HepG2 (cell line): ENCODE results near the gene ANKRD55. TPM values are rescaled to one million over a fixed set of nuclear protein-coding genes. Genes with fewer than 3 reads are reported as not detected.

Experiments
- ATAC-seq: fragments of 200-7000 bp; cut with Tn5 transposase; 3 replicates; pipeline ENCODE4 v1.9.1; 2020; ENCODE audit warnings: mild to moderate bottlenecking, moderate library complexity
- BruUV-seq: library from RNA; stranded (reverse); fragments of 400-500 nt; replicated peaks from 2 replicates; lab custom pipeline; 2021; lab: Mats Ljungman, UMichigan
- CTCF ChIA-PET: fragments of 300-600 bp; formaldehyde crosslinking; extraction: SDS; loops from one replicate; lab custom pipeline; 2021; ENCODE audit warnings: low total read pairs, inconsistent platforms, low intra/inter-chr PET ratio; lab: Yijun Ruan, JAX
- POLR2A ChIA-PET: fragments of 350-600 bp; sonication (Branson Sonifier 250); formaldehyde crosslinking; loops from one replicate; lab custom pipeline; 2020; ENCODE audit warnings: antibody characterized with exemption, inconsistent platforms; lab: Yijun Ruan, JAX
- DNase-seq: peaks from one replicate; pipeline ENCODE4 v3.0.0-alpha.2; 2015; ENCODE audit warnings: low spot score
- FAIRE-seq: peaks from 3 replicates; lab custom pipeline; 2011; peaks lifted over from hg19 to GRCh38; lab: Jason Lieb, UNC
- H2AFZ ChIP-seq: one replicate; pipeline ENCODE4 v1.6.1; 2011; ENCODE audit warnings: low read length, inconsistent platforms
- H3K27ac ChIP-seq: fragments of 300-600 bp; 3 replicates; pipeline ENCODE4 v1.8.0; 2011; ENCODE audit warnings: mixed run types, mild to moderate bottlenecking, mixed read lengths, low read length, inconsistent platforms; ENCODE audit not compliant: insufficient read depth; ENCODE audit errors: extremely low read length
- H3K27me3 ChIP-seq, 2 experiments: fragments of 200-600 bp in 1 of 2; 2 replicates in 1 of 2; 3 replicates in 1 of 2; pipeline versions ENCODE4 v1.6.0 to v1.8.0; 2011; ENCODE audit warnings: low read length in 2 of 2, mild to moderate bottlenecking in 2 of 2, moderate library complexity in 2 of 2, inconsistent platforms in 1 of 2; ENCODE audit not compliant: insufficient read depth in 2 of 2, control insufficient read depth in 1 of 2
- H3K36me3 ChIP-seq, 2 experiments: fragments of 200-600 bp in 1 of 2; replicated peaks in 1 of 2; 2 replicates in 1 of 2; 3 replicates in 1 of 2; pipeline versions ENCODE4 v1.5.1 to v1.8.0; 2011; ENCODE audit warnings: low read length in 2 of 2, inconsistent platforms in 1 of 2; ENCODE audit not compliant: insufficient read depth in 2 of 2, control insufficient read depth in 1 of 2
- H3K4me1 ChIP-seq: 2 replicates; pipeline ENCODE4 v1.5.1; 2012; ENCODE audit warnings: low read length, inconsistent platforms; ENCODE audit not compliant: insufficient read depth
- H3K4me2 ChIP-seq: 2 replicates; pipeline ENCODE4 v1.6.0; 2011; ENCODE audit warnings: low read depth, low read length, inconsistent platforms
- H3K4me3 ChIP-seq, 3 experiments: fragments of 200-600 bp in 1 of 3; sonication (generic), shearing (Covaris generic) in 1 of 3; replicated peaks in 1 of 3; 2 replicates each; pipeline ENCODE4 v1.5.1; 2011 to 2016; ENCODE audit warnings: low read length in 3 of 3, inconsistent platforms in 2 of 3, low read depth in 2 of 3, mild to moderate bottlenecking in 2 of 3, control low read depth in 1 of 3, mixed read lengths in 1 of 3; ENCODE audit not compliant: insufficient read depth in 1 of 3
- H3K79me2 ChIP-seq: one replicate; pipeline ENCODE4 v1.6.1; 2011; ENCODE audit warnings: low read length, inconsistent platforms; ENCODE audit not compliant: insufficient read depth
- H3K9ac ChIP-seq: 2 replicates; pipeline ENCODE4 v1.6.0; 2011; ENCODE audit warnings: mild to moderate bottlenecking, low read depth, low read length, inconsistent platforms; ENCODE audit not compliant: insufficient read depth
- H3K9me3 ChIP-seq: 2 replicates; pipeline ENCODE4 v1.5.1; 2012; ENCODE audit warnings: mild to moderate bottlenecking, low read length
- H4K20me1 ChIP-seq: 2 replicates; pipeline ENCODE4 v1.6.0; 2011; ENCODE audit warnings: inconsistent platforms, mild to moderate bottlenecking, low read length, moderate library complexity; ENCODE audit not compliant: insufficient read depth
- ADNP ChIP-seq: sonication (generic); formaldehyde crosslinking; IDR thresholded peaks from 2 replicates; pipeline ENCODE4 v1.4.0; 2020; ENCODE audit warnings: missing genetic modification reagents
- MAF1 ChIP-seq: sonication (generic); formaldehyde crosslinking; IDR thresholded peaks from 2 replicates; pipeline ENCODE4 v1.5.0; 2020; ENCODE audit warnings: missing genetic modification reagents, borderline replicate concordance
- RBM39 ChIP-seq: fragments of 200-400 bp; formaldehyde crosslinking; IDR thresholded peaks from one replicate; pipeline ENCODE4 v1.6.1; 2018; ENCODE audit warnings: antibody characterized with exemption, mild to moderate bottlenecking, low read depth, low read length; ENCODE audit not compliant: poor library complexity, severe bottlenecking
- SNRNP70 ChIP-seq: fragments of 200-400 bp; formaldehyde crosslinking; IDR thresholded peaks from 2 replicates; pipeline ENCODE4 v1.6.1; 2017; ENCODE audit warnings: mild to moderate bottlenecking, low read depth, low read length, moderate library complexity
- ZNF143 ChIP-seq: sonication (generic); formaldehyde crosslinking; IDR thresholded peaks from 2 replicates; pipeline ENCODE4 v1.4.0; 2020; ENCODE audit warnings: missing genetic modification reagents
- ZNF335 ChIP-seq: sonication (generic); formaldehyde crosslinking; IDR thresholded peaks from 2 replicates; pipeline ENCODE4 v1.4.0; 2020; ENCODE audit warnings: missing genetic modification reagents
- ZNF33B ChIP-seq: sonication (generic); formaldehyde crosslinking; IDR thresholded peaks from 2 replicates; pipeline ENCODE4 v1.5.1; 2020; ENCODE audit warnings: mild to moderate bottlenecking, missing genetic modification reagents
- ZNF543 ChIP-seq: sonication (generic); formaldehyde crosslinking; IDR thresholded peaks from 2 replicates; pipeline ENCODE4 v1.4.0; 2020; ENCODE audit warnings: mild to moderate bottlenecking, missing genetic modification reagents
- ZSCAN5A ChIP-seq: sonication (generic); formaldehyde crosslinking; IDR thresholded peaks from 2 replicates; pipeline ENCODE4 v1.8.0; 2022; ENCODE audit warnings: mild to moderate bottlenecking, missing genetic modification reagents, borderline replicate concordance
- WGBS: methylation state at CpG from one replicate; pipeline ENCODE4 v1.1.6; 2017; ENCODE audit warnings: low lambda C conversion rate; 5-methylcytosine and 5-hydroxymethylcytosine counted together
- in situ Hi-C: cut with HindIII; loops from 2 replicates; pipeline ENCODE4 v1.10.0; 2017; ENCODE audit warnings: low pct_unique_long_range_greater_than_20kb; ENCODE audit not compliant: extremely low pct_ligation_motif_present
- intact Hi-C: fragments of 100-400 bp; cut with micrococcal nuclease; formaldehyde crosslinking; loops from one replicate; pipeline ENCODE4 v1.10.0; 2022; ENCODE audit not compliant: unreplicated experiment
- polyA plus RNA-seq, 8 experiments: library from polyadenylated mRNA; depleted of rRNA in 3 of 8; stranded (reverse) in 7 of 8; unstranded in 1 of 8; fragments of >200 nt; fragmentation: Illumina TruSeq in 4 of 8; extraction: Trizol in 4 of 8; gene quantifications; 2 replicates each; pipeline versions ENCODE4 v1.2.1 to v1.2.3, GENCODE V29; 2011 to 2016; ENCODE audit warnings: low read depth in 4 of 8, missing spikeins in 1 of 8, mixed read lengths in 1 of 8; ENCODE audit not compliant: insufficient read depth in 1 of 8
- total RNA-seq, 5 experiments: library from RNA; depleted of rRNA; stranded (reverse); fragments of >200 nt; fragmentation: Illumina TruSeq; extraction: Trizol; gene quantifications; 2 replicates each; pipeline ENCODE4 v1.2.3, GENCODE V29; 2016; ENCODE audit warnings: low read depth in 1 of 5

Gene ANKRD55
- total and polyA plus RNA-seq, 2 of the 13 experiments (the other 11 are each of a cell fraction or from before 2014, with no cell fraction given), result 0.11 to 0.28 TPM

DNA sequence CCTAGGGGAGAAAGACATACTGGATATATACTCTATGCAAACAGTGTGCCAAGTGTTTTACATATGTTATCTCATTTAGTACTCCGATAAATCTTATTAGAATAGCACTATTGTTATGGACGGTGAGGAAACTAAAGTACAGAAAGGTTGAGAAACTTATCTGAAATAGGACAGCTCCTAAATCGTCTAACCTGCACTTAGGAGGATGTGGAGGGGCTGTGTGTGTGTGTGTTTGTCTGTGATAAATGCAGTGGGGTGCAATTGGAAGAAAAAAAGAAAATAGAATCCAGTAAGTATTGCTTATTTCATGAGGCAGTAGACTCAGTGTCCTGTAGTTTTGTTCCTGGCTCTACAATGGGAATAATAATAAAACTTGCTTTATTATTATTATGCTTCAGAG lies 131.9 kb downstream of the ANKRD55 start:
- no peak for ATAC-seq
- no peaks in the 10 kb centered on the region for H4K20me1 ChIP-seq
- WGBS, result 70% methylated on average over 3 of the region's 3 CpGs
- no peak overlapping the region for H3K9ac ChIP-seq
- H3K4me2 ChIP-seq, result no peak overlapping the region
- no peak overlapping the region for H2AFZ ChIP-seq
- H3K4me1 ChIP-seq, result peaks cover 70% of the 10 kb centered on the region
- H3K4me3 ChIP-seq, result no peak overlapping the region
- ChIA-PET CTCF (no interaction called here), POLR2A (interaction anchor here (0.6 to 1.7 kb wide), 2 partner anchors 23 to 112 kb away, joined by 3 to 8 read pairs; no protein-coding TSS in a partner anchor)
- no peak overlapping the region for H3K27ac ChIP-seq
- no peaks in the 10 kb centered on the region for H3K79me2 ChIP-seq
- BruUV-seq, result no TSS peak
- intact Hi-C loops, result no loop called here
- TF ChIP-seq ZNF335, result no peak
- TF ChIP-seq ZSCAN5A (CRISPR knock-in tag), result no peak
- no peak for TF ChIP-seq ZNF143 (CRISPR knock-in tag)
- no peak for TF ChIP-seq ZNF543 (CRISPR knock-in tag)
- TF ChIP-seq RBM39, result no peak
- TF ChIP-seq MAF1 (CRISPR knock-in tag), result no peak
- no peak for TF ChIP-seq SNRNP70
- no peak for TF ChIP-seq ZNF33B
- TF ChIP-seq ADNP (CRISPR knock-in tag), result no peak
- no peak for DNase-seq
- in situ Hi-C loops, result no loop called here
- H3K9me3 ChIP-seq, result no peaks in the 10 kb centered on the region
- H3K27me3 ChIP-seq, result no peaks in the 10 kb centered on the region
- FAIRE-seq, result no peak
- H3K36me3 ChIP-seq, result no peaks in the 10 kb centered on the region
